Calu3 (cell line): ENCODE data around the gene HRG. TPM values are rescaled to one million over a fixed set of nuclear protein-coding genes. Genes with fewer than 3 reads are reported as not detected.

Source experiments
- BruUV-seq: library from RNA; stranded (reverse); fragments of 400-500 nt; replicated peaks from 2 replicates; lab custom pipeline; 2021; lab: Mats Ljungman, UMichigan
- CTCF ChIA-PET: fragments of 300-600 bp; sonication (Branson Sonifier 250); formaldehyde crosslinking; loops from one replicate; lab custom pipeline; 2022; ENCODE audit warnings: antibody characterized with exemption; lab: Charles Lee
- DNase-seq: peaks from one replicate; pipeline ENCODE4 v3.0.0; 2022
- H3K27ac Mint-ChIP-seq: one replicate; pipeline ENCODE4 v1.8.0; 2022; ENCODE audit warnings: mixed read lengths; ENCODE audit not compliant: unreplicated experiment
- H3K27me3 Mint-ChIP-seq: one replicate; pipeline ENCODE4 v1.8.0; 2022; ENCODE audit warnings: mixed read lengths; ENCODE audit not compliant: unreplicated experiment
- H3K36me3 Mint-ChIP-seq: one replicate; pipeline ENCODE4 v1.8.0; 2022; ENCODE audit warnings: mild to moderate bottlenecking, moderate library complexity, mixed read lengths; ENCODE audit not compliant: insufficient read depth, unreplicated experiment
- H3K4me1 Mint-ChIP-seq: one replicate; pipeline ENCODE4 v1.8.0; 2022; ENCODE audit warnings: mild to moderate bottlenecking, low read depth, mixed read lengths; ENCODE audit not compliant: unreplicated experiment
- H3K4me3 Mint-ChIP-seq: one replicate; pipeline ENCODE4 v1.8.0; 2022; ENCODE audit warnings: mild to moderate bottlenecking, low read depth, moderate library complexity, mixed read lengths; ENCODE audit not compliant: unreplicated experiment
- H3K9me3 Mint-ChIP-seq: one replicate; pipeline ENCODE4 v1.8.0; 2022; ENCODE audit warnings: low read depth, mixed read lengths; ENCODE audit not compliant: unreplicated experiment
- CTCF ChIP-seq: fragments of 200-600 bp; IDR thresholded peaks from one replicate; pipeline ENCODE4 v1.8.0; 2022; ENCODE audit warnings: antibody characterized with exemption; ENCODE audit not compliant: unreplicated experiment
- intact Hi-C: fragments of 100-400 bp; cut with micrococcal nuclease; formaldehyde crosslinking; loops from one replicate; pipeline ENCODE4 v1.10.0; 2022; ENCODE audit not compliant: unreplicated experiment
- total RNA-seq: library from RNA; stranded (reverse); gene quantifications from 2 replicates; pipeline ENCODE4 v1.2.3, GENCODE V29; 2022

The HRG gene
- total RNA-seq, 1 experiment from 2014 or later = 0.40 TPM

GRCh38 chr3:186693843-186694242, 28.0 kb downstream of the HRG start:
- Mint-ChIP-seq H3K4me1 (no peaks in the 10 kb centered on the region), H3K9me3 (no peaks in the 10 kb centered on the region), H3K4me3 (peak overlapping the region; percentile 11), H3K36me3 (no peaks in the 10 kb centered on the region), H3K27ac (no peak overlapping the region), H3K27me3 (no peaks in the 10 kb centered on the region)
- no TSS peak for BruUV-seq
- DNase-seq = no peak
- CTCF ChIA-PET = interaction anchor here (0.5 to 1.8 kb wide), 2 partner anchors 77 to 1702 kb away, joined by 3 to 7 read pairs; no protein-coding TSS in a partner anchor
- TF ChIP-seq CTCF = no peak
- intact Hi-C loops = loop anchor here (10.0 kb wide), 1 partner anchor 51 kb away; no protein-coding TSS in a partner anchor

DNA sequence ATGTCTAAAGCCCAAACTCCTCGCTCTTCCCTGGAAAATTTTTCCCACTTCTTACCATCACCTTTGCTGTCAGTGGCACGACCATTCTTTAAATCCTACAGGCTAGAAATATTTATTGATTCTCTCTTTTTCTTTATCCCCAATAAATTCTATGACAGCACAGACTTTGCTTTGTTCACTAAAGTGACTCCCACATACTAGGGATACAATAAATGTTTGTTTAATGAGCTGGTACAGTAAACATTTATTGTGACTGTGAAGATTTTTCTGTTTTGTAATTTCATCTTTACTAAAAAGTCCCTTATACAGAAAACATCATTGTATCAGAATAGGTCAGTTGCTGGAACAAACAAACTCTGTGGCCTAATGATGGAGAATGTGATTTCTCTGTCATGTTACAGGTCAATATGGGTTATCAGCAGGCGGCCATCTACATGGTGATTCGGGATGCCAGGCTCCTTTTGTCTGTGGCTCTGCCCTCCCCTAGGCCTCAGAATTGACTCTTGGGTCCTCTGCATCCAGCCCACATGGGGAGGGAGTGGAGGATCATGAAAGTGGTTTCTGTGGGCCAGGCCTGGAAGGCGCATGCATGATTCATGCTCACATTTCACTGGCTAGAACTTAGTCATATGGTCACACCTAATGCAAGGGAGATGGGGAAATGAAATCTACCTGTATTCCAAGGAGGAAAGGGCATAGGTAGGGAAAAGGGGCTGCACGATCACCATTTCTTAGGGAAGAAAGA, 28.6 kb downstream of the HRG start:
- CTCF ChIA-PET = interaction anchor here (0.5 to 1.8 kb wide), 2 partner anchors 42 to 78 kb away, joined by 7 to 8 read pairs; no protein-coding TSS in a partner anchor

GRCh38 chr3:186696522-186696921, 30.7 kb downstream of the HRG start:
- Mint-ChIP-seq H3K36me3 (no peaks in the 10 kb centered on the region), H3K9me3 (no peaks in the 10 kb centered on the region), H3K27ac (no peak overlapping the region), H3K27me3 (no peaks in the 10 kb centered on the region), H3K4me3 (no peak overlapping the region), H3K4me1 (no peaks in the 10 kb centered on the region)
- TF ChIP-seq CTCF = no peak
- no TSS peak for BruUV-seq
- intact Hi-C loops = loop anchor here (10.0 kb wide), 1 partner anchor 48 kb away; no protein-coding TSS in a partner anchor
- DNase-seq = no peak
- CTCF ChIA-PET = interaction anchor here (1.3 kb wide), 1 partner anchor 49 kb away, joined by 3 read pairs; no protein-coding TSS in a partner anchor

More for the DNA sequence above, 28.6 kb downstream of the HRG start:
- H3K27ac Mint-ChIP-seq = no peak overlapping the region
- no peaks in the 10 kb centered on the region for H3K9me3 Mint-ChIP-seq
- no peaks in the 10 kb centered on the region for H3K36me3 Mint-ChIP-seq
- no TSS peak for BruUV-seq
- no peak for TF ChIP-seq CTCF
- peak overlapping the region; percentile 11 for H3K4me3 Mint-ChIP-seq
- intact Hi-C loops = loop anchor here (10.0 kb wide), 1 partner anchor 50 kb away; no protein-coding TSS in a partner anchor
- no peaks in the 10 kb centered on the region for H3K27me3 Mint-ChIP-seq
- no peak for DNase-seq
- H3K4me1 Mint-ChIP-seq = no peaks in the 10 kb centered on the region

- H3K27ac Mint-ChIP-seq = no peak overlapping the region
- DNase-seq = no peak
- H3K4me3 Mint-ChIP-seq = no peak overlapping the region
- no peaks in the 10 kb centered on the region for H3K4me1 Mint-ChIP-seq
- no peak for TF ChIP-seq CTCF
- no peaks in the 10 kb centered on the region for H3K36me3 Mint-ChIP-seq
- BruUV-seq = no TSS peak
- intact Hi-C loops = loop anchor here (10.0 kb wide), 1 partner anchor 47 kb away; no protein-coding TSS in a partner anchor
- CTCF ChIA-PET = interaction anchor here (0.8 to 1.3 kb wide), 2 partner anchors 18 to 48 kb away, joined by 3 read pairs; no protein-coding TSS in a partner anchor
- no peaks in the 10 kb centered on the region for H3K27me3 Mint-ChIP-seq
- no peaks in the 10 kb centered on the region for H3K9me3 Mint-ChIP-seq
Observed at GRCh38 chr3:186697510-186697909, 31.7 kb downstream of the HRG start.
